ENCODE data around the gene STYXL2. TPM values are rescaled to one million over a fixed set of nuclear protein-coding genes. Genes with fewer than 3 reads are reported as not detected.

Gene STYXL2
- total RNA-seq, 1 donor from 2014 or later = 0.70 TPM

DNA sequence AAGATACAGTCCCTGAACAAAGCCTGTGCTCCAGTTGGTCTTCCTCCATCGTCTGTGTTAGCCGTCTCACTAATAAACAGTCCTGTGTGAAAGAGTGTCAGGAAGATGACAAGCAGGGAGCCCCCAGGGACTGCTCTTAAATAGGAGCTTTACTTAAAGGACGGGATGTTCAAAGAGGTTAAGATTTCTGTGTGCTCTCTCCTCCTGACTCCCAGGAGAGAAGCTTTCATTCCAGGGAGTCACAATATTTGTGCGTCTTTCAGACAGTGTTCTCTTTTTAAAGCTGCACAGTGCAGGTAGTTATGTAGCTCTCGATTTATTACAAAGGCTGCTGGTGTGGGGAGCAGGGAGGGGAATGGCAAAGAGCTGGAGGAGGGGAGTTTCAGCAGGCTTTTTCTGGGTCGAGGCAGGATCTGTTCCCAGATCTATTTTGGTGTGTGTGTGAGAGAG lies 43.5 kb downstream of the STYXL2 start:
- TF ChIP-seq, protein P1, sequence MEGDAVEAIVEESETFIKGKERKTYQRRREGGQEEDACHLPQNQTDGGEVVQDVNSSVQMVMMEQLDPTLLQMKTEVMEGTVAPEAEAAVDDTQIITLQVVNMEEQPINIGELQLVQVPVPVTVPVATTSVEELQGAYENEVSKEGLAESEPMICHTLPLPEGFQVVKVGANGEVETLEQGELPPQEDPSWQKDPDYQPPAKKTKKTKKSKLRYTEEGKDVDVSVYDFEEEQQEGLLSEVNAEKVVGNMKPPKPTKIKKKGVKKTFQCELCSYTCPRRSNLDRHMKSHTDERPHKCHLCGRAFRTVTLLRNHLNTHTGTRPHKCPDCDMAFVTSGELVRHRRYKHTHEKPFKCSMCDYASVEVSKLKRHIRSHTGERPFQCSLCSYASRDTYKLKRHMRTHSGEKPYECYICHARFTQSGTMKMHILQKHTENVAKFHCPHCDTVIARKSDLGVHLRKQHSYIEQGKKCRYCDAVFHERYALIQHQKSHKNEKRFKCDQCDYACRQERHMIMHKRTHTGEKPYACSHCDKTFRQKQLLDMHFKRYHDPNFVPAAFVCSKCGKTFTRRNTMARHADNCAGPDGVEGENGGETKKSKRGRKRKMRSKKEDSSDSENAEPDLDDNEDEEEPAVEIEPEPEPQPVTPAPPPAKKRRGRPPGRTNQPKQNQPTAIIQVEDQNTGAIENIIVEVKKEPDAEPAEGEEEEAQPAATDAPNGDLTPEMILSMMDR (IDR thresholded peaks at IDR 0.05) = no peak
- peaks cover 33% of the 10 kb centered on the region for H3K4me1 Mint-ChIP-seq (ENCODE audit: unreplicated experiment)
- no peaks in the 10 kb centered on the region for H3K9me3 Mint-ChIP-seq (ENCODE audit: unreplicated experiment)
- DNase-seq (ENCODE audit: extremely low spot score, unreplicated experiment) = no peak
- no peaks in the 10 kb centered on the region for H3K27me3 Mint-ChIP-seq (ENCODE audit: unreplicated experiment)
- no peaks in the 10 kb centered on the region for H3K36me3 Mint-ChIP-seq (ENCODE audit: unreplicated experiment)
- H3K27ac Mint-ChIP-seq (ENCODE audit: unreplicated experiment) = peak overlapping the region; percentile 60
- H3K4me3 Mint-ChIP-seq (ENCODE audit: unreplicated experiment) = no peak overlapping the region

DNA sequence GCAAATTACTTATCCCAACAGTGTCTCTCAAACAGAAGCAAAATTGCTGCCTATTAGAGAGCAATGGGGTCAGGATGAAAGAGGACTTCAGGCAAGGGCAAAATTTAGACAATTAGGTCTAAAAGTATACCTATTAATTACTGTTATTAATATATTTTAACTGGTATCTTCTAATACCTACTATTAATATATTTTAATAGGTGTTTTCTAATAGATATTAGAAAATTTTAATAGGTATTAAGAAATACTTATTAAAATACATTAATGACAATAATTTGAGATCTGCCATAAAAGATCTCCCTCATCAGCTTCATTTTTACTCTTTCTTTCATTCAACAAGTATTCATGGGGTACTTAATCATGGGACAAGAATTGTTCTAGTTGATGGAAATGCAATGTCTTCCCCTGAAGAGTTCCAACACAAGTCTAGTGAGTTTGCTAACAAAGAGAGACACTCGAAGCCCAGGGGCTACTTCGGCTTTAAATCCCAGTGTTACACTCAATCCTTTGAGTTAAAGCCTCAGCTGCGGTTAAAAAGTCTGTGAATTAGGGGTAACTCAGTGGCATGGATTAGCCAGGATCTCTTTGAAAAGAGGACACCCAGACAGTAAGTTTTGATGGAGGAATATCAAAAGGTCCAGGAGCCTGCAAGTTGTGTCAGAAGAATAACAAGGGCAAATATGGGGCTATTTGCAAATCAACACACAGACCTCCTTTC lies 44.1 kb downstream of the STYXL2 start:
- Mint-ChIP-seq H3K9me3 (ENCODE audit: unreplicated experiment) (no peaks in the 10 kb centered on the region), H3K4me1 (ENCODE audit: unreplicated experiment) (peaks cover 33% of the 10 kb centered on the region), H3K27me3 (ENCODE audit: unreplicated experiment) (no peaks in the 10 kb centered on the region), H3K27ac (ENCODE audit: unreplicated experiment) (peak overlapping the region; percentile 60), H3K4me3 (ENCODE audit: unreplicated experiment) (no peak overlapping the region), H3K36me3 (ENCODE audit: unreplicated experiment) (no peaks in the 10 kb centered on the region)
- TF ChIP-seq, protein P1 (IDR thresholded peaks at IDR 0.05) = no peak
- no peak for DNase-seq (ENCODE audit: extremely low spot score, unreplicated experiment)

DNA sequence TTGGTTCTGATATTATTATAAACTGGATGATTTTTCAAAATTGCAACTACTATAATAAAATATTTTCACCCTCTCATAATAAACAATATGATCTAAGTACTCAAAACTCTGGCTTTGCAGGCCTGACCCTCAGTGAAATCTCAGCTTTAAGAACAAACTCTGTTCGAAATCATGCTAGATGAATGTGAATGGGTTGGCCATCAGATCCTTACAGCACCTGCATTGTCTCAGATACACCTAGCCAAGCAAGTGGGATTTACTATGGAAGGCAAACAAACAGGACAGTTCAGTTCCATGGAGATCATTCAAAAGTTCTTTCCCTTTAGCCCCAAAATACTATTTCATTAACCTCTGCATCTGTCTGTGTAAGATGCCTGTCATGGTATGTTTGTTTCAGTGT lies 44.8 kb downstream of the STYXL2 start:
- Mint-ChIP-seq H3K27me3 (ENCODE audit: unreplicated experiment) (no peaks in the 10 kb centered on the region), H3K36me3 (ENCODE audit: unreplicated experiment) (no peaks in the 10 kb centered on the region), H3K4me3 (ENCODE audit: unreplicated experiment) (no peak overlapping the region), H3K9me3 (ENCODE audit: unreplicated experiment) (no peaks in the 10 kb centered on the region), H3K4me1 (ENCODE audit: unreplicated experiment) (peaks cover 33% of the 10 kb centered on the region), H3K27ac (ENCODE audit: unreplicated experiment) (no peak overlapping the region)
- TF ChIP-seq, protein P1 (IDR thresholded peaks at IDR 0.05) = no peak
- no peak for DNase-seq (ENCODE audit: extremely low spot score, unreplicated experiment)

DNA sequence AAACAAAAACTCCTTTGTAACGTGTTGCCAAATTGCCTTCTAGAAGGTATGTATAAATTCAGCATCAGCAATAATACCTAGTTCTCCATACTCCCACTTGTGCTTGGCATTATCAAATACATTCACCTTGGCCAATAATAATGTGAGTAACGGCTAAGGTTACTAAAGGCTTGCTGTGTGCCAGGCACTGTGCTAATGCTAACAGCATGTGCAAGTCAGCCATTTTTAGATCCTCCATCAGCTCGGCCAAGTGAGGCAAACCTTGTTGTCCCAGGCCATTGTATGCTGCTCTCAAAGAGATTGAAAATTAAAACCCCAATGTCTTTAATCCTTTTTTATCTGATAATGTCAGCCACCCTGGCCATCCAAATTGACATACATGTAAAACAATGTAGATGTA lies 48.1 kb downstream of the STYXL2 start:
- Mint-ChIP-seq H3K9me3 (ENCODE audit: unreplicated experiment) (peaks cover 3% of the 10 kb centered on the region), H3K27ac (ENCODE audit: unreplicated experiment) (no peak overlapping the region), H3K36me3 (ENCODE audit: unreplicated experiment) (peaks cover 1% of the 10 kb centered on the region), H3K27me3 (ENCODE audit: unreplicated experiment) (no peaks in the 10 kb centered on the region), H3K4me3 (ENCODE audit: unreplicated experiment) (no peak overlapping the region), H3K4me1 (ENCODE audit: unreplicated experiment) (peaks cover 7% of the 10 kb centered on the region)
- TF ChIP-seq, protein P1 (IDR thresholded peaks at IDR 0.05) = no peak
- no peak for DNase-seq (ENCODE audit: extremely low spot score, unreplicated experiment)

Other genes starting within 250 kb of the STYXL2 start
- 9.8 and 10.7 TPM in 2 replicates for gene TADA1, start 217.8 kb upstream of the STYXL2 start, total RNA-seq
- gene ILDR2, start 118.5 kb upstream of the STYXL2 start, total RNA-seq = 0.16 TPM in 1 of 2 replicates, not detected in the other
- gene MAEL, start 104.8 kb upstream of the STYXL2 start, total RNA-seq = not detected in 2 replicates
- not detected in 2 replicates for gene GPA33, start 3.7 kb upstream of the STYXL2 start, total RNA-seq
- gene POU2F1, start 126.8 kb downstream of the STYXL2 start, total RNA-seq = 15.3 and 17.9 TPM in 2 replicates

All from osteocyte (in vitro differentiated cells).